CD4-positive, alpha-beta T cell treated with Interleukin-4 for 1 hour (primary cell): ENCODE measurements around the gene GINS2.
A peak's percentile ranks its signal among the peaks of the same experiment; 100 is the strongest.

Source experiments
- DNase-seq, 2 donors: peaks; one replicate each; pipeline ENCODE4 v3.0.0-alpha.2; 2020 to 2022

The GINS2 gene

DNA sequence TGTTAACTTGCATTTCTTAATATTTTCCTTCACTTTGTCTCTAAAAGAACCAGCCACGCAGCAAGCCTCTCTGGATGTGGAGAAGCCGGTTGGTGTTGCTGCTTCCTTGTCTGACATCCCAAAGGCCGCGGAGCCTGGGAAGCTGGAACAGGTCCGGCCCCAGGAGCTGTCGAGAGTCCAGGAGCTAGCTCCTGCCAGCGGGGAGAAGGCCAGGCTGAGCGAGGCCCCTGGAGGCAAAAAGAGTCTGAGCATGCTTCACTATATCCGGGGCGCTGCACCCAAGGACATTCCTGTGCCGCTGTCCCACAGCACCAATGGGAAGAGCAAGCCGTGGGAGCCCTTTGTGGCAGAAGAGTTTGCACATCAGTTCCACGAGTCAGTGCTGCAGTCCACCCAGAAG lies 22.8 kb downstream of the GINS2 start:
- no peak for DNase-seq

DNA sequence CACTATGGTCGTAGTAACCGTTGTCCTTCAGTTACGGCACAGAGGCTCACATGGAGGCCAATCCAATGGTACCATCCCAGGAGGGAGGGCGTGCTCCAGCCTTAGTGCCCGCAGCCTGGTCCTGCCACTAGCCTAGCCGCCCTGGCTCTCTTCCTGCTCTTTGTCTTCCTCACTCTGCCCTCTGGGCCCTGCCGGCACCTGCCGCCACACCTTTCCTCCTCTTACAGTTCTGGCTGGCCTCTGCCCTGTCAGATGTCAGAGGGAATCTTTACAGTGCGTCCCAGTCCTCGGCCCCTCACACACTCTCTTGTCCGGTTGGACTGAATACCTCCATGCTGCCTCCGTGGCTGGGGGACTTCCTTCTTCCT lies 23.4 kb downstream of the GINS2 start:
- no peak for DNase-seq

DNA sequence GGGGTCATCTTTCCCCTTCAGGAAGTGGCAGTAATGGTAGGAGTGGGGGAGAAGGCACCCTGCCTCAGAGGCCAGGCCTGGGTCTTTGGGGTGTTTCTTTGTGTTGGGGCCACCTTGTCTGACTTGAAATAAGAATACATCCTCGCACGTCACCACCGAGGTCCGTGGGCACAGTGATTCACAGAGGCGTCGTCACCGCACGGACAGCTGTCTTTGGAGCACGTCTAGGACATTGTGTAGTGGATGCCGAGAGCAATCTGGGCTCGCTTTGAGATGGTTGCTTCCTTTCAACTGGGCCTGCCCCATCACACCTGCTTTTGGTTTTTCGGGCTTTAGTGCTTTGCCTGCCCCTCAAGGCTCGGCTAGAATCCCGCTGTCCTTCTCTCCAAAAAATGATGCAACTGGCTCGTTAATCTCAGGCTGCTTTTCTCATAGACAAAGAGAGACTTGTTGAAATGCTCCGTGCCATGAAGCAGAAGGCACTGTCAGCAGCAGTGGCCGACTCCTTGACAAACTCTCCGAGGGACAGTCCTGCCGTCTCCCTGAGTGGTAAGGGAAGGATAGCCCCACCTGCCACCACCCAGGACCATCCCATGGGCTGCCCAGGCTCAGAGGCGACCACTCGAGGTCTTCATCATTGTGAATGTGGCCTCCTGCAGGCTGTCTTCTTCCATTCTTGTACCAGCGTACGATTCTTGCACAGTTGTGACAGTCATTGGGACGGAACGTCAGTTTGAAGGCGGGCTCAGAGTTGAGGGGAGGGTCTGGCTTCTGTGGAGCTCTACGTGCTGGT lies 24.0 kb downstream of the GINS2 start:
- DNase-seq = no peak

DNA sequence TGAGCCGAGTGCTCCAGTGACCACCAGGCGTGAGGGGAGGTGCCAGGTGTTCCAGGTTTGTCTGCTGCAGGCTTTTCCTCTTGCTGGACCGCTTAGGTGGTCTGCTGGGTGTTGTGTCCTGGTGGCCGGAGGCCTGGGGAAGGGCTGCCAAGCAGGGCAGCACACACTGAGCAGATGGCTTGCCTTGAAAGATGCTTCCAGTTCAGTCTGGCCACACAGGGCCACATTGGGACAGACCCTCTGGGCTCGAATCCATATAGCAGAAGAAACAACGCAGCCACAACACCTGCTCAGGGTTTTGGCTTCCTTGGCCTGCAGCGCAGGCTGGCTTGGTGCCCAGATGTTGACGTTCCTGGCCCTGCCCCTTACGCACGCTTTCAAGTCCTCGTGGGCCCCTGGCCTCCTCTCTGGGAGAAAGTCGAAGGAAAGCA lies 24.8 kb downstream of the GINS2 start:
- no peak for DNase-seq

DNA sequence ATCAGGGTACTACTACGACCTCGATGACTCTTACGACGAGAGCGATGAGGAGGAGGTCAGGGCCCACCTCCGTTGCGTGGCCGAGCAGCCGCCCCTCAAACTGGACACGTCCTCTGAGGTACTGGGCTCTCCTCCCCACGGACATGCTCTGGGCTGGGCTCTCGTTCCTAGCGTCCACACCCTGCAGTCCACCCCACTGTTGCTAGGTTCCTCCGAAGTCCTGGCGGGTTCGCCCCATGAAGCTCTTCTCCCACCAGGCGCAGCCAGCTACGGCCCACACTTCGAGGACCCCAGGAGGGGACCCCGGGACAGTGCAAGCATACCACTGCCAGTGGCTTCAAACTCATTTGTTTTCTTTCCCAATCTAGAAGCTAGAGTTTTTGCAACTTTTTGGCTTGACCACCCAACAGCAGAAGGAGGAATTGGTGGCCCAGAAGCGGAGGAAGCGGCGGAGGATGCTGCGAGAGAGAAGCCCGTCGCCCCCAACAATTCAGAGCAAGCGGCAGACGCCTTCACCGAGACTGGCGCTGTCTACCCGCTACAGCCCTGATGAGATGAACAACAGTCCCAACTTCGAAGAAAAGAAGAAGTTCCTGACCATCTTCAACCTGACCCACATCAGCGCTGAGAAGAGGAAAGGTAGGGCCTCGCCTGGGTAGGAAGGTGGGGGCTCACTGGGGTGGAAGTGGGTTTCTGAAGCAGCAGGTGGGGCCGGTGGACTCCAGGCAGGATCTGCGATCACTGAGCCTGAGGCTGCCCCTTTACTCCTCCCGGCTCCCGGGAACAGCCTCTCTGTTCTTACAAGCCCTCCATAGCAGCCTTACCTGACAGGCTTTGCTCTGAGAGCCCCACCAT lies 25.6 kb downstream of the GINS2 start:
- DNase-seq = no peak

DNA sequence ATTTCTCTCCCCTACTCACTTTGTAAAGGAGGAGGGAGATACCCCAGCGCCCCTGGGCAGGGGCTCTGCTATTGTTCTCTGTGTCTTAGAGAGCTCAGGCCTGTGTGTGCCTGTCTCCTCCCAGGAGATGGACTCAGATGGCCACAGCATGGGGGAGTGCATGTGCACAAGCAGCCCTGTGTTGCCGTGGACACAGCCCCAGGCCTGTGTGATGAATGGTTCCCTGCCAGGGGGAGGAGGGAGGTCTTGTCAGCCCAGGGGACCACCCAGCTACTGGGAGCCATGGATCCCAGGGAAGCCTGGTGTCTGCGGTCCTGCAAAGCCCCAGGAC lies 26.3 kb downstream of the GINS2 start:
- DNase-seq = no peak

DNA sequence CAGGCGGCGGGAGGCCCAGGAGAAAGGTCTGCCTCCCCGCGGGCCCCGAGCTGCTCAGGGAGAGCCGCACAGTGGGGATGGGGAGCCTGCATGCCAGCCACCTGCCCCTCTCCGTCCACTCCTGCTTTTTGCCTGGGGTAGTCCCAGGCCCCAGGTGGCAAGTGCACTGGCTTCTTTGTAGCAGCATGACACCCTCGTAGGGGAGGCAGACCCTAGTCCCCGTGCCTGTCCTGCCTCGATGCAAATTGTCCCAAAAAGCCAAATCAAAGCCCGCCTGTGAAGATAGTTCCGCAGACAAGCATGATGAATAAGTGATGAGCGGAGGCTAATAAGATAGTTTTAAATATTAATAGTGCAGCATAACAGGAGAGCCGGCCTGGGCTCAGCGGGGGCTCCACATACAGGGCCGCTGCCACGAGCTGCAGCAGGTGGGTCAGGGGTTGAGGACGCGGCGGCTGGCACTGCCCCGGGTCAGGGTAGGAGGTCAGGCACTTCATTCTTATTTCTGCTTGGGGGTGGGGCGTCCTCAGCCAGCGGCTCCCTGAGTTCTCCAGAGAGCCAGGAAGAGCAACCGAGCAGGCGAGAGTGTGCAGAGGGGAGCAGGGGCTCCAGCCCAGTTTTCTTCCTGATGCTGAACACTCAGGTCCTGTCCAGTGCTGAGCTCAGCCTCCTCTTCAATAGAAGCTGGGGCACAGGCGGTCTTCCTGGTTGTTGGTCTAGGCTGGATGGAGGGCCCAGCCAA lies 26.8 kb downstream of the GINS2 start:
- DNase-seq = no peak

DNA sequence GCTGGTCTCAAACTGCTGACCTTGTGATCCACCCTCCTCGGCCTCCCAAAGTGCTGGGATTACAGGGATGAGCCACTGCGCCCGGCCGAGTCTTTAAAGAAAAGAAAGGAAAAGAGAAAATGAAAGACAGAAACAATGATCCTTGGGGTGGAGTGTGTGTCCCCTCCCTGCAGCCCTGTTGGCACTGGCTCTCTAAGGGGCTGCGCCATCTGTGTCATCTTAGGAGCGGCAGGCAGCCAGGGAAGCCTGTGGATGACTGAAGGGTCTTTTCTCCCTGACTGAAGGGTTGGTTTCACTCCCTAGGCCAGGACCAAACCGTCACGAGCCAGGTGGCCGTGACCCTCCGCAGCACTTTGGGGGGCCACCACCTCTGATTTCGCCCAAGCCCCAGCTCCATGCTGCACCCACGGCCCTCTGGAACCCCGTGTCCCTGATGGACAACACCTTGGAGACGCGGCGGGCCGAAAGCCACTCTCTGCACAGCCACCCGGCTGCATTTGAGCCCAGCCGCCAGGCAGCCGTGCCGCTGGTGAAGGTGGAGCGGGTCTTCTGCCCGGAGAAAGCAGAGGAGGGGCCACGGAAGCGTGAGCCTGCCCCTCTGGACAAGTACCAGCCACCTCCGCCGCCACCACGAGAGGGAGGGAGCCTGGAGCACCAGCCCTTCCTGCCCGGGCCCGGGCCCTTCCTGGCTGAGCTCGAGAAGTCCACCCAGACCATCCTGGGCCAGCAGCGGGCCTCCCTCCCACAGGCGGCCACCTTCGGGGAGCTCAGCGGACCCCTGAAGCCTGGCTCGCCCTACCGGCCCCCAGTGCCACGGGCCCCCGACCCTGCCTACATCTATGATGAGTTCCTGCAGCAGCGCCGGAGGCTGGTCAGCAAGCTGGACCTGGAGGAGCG lies 27.7 kb downstream of the GINS2 start:
- DNase-seq = no peak

DNA sequence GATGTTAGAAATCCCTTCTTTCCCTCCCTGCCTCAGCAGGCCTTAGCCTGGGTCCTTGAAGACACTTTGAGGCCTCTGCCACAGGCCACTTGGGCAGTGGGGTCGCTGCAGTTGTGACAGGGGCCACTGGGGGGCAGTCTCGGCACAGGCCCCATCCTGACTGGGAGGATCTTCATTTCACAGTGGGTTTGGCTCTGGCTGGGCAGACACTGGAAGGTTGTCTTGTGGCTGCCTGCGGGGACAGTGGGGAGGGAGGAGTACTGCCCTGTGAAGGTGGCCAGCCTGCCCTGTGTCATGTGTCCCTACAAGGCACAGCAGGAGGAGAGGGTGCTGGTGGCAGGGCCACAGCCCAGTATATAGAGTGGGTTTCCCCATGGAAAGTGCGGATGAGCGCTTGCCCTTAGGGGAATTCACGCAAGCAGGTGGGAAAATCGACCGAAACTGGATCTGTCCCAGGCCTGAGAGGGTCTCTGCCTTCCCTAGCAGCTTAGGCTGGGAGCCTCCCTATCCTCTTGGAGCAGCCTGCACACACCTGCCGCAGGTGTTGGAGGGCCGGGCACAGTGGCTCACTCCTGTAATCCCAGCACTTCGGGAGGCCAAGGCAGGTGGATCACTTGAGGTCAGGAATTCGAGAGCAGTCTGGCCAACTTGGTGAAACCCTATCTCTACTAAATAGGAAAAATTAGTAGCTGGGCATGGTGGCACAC lies 28.8 kb downstream of the GINS2 start:
- peak; percentile 59 to 60 for DNase-seq

DNA sequence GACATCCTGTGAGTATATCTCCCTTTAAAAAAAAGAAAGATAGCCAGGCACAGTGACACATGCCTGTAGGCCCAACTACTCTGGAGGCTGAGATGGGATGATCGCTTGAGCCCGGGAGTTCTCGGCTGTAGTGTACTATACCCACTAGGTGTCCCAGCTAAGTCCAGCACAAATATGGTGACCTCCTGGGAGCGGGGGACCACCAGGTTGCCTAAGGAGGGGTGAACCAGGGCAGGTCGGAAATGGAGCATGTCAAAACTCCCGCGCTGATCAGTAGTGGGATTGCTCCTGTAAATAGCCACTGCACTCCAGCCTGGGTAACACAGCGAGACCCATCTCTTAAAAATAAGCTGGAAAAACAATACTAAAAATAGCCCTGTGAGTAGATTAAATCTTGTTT lies 29.4 kb downstream of the GINS2 start:
- no peak for DNase-seq

DNA sequence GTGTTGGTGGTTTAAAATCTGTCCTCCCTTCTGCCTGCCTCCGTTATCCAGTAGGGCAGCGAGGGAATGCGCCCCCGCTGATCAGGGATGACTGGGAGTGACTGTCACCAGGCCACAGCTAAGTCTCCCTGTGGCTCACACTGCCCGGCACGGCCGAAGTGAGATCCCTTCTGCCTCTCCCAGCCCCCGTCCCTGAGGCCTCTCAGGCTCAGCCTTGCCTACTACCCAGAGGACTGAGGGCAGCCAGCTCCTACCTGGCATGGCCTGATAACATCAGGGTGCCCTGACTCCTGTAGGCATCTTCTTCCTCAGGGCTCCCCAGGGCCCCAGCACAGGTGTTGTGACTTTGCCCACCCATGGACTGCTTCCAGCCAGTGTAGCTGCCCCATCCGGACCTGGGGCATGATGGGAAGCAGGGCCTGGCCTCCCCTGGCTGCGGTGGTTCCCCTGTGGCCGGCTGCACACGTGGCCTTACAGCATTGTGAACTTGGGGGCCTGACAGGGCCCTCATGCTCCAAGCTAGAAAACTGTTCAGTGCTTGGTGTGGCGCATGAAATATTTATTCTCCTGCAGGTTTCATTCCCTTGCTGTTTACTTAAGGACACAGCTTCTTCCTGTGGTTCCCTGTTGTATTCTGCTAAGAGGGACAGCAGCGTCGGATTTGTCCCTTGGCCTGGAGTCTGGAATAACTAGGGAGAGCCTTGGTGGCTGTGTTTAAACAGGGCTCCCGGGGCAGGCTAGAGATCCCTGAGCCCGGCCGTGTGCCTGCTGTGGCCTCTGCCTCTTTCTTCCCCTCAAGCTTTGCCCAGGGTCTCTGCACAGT lies 30.0 kb downstream of the GINS2 start:
- DNase-seq = no peak

DNA sequence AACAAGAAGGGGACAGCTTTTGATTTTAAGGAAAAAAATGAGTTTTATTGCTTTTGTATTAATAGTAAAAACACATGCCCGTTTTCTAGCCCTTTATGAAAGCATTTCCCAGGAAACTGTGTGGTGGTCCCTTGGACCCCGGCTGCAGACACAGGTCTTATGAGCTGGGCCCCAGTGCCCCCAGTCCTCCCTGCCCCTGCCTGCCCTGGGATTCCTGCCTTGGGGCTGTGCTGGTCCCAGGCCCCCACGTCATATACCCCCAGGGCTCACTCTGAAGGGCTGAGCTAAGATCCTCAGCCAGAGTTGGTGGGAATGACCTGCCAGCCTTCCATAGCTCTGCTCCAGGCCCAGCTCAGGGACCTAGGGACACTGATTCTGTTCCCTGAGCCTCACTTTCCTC lies 30.8 kb downstream of the GINS2 start:
- no peak for DNase-seq

DNA sequence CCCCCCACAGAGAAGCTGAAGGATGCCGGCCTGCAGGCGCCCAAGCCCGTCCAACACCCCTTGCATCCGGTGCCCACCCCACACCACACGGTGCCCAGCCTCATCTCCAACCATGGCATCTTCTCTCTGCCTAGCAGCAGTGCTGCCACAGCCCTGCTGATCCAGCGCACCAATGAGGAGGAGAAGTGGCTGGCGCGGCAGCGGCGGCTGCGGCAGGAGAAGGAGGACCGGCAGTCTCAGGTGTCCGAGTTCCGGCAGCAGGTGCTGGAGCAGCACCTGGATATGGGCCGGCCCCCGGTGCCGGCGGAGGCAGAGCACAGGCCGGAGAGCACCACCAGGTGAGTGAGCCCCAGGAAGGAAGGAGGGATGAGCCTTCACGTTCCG lies 31.5 kb downstream of the GINS2 start:
- DNase-seq = no peak

DNA sequence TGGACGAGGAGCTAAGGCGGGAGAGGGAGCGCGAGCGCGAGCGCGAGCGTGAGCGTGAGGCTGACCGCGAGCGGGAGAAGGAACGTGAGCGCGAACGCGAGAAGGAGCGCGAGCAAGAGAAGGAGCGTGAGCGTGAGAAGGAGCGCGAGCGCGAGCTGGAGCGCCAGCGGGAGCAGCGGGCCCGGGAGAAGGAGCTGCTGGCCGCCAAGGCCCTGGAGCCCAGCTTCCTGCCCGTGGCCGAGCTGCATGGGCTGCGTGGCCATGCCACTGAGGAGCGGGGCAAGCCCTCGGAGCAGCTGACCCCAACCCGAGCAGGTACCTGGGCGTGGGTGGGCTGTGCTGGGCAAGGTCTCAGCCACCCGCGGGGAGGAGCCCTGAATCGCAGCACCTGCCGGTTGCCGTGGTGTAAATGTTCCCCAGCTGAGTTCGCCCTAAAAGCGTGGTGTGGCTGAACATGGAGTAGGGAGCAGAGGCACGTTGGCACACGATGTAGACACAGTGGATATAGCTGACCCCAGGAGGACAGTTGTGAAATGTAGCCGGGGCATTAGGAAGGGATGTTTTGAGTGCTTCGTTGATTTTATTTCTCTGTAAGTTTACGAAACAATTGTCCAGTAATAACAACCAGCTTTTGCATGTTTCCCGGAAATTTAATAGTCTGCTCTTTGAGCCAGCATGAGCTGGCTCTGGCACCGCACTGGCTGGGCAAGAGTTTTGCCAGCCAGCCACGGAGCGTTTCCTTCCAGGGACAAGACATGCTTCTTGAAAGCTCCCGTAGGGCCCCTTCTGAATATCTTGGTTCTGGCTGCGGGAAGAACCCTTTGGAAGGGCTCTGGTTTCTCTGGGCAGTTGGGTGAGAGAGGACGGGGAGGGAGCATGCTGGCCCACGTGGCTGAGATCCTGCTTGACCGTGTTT lies 32.1 kb downstream of the GINS2 start:
- DNase-seq = no peak

DNA sequence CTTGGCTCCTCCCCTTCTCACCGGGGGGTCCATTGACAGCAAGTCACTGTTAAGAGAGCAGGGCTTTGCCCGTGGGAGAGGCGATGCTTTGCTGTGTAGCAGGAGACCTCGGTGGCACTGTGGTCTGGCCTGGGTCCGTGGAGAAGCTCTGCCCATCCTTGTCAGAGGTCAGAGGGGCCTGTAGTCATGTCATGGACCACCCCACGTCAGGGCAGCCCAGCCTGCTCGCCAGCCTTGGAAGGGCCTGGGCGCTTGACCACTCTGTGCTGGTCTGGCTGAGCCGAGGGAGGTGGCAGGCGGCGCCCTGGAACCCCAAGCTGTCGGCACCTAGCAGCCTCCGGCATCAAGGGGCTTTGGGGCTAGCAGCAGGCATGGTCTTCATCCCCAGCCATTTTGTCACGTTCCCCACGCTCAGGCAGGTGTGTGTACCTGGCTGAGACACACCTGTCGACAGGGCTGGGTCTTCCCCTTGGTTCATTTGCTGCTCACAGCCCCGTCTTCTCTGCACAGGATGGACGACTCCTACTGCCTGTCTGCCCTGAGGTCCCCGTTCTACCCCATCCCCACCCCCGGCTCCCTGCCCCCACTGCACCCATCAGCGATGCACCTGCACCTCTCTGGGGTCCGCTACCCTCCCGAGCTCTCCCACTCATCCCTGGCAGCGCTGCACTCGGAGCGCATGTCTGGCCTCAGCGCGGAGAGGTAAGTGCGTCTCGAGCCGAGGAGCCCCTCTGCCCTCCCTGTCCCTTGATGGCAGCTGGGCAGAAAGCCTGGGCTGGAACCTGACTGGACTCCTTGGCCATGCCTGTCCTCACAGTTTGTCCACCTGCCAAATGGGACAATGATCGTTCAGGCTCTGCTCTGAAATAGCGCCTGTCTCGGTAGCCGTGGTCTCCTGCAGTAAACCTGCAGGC lies 33.3 kb downstream of the GINS2 start:
- no peak for DNase-seq

DNA sequence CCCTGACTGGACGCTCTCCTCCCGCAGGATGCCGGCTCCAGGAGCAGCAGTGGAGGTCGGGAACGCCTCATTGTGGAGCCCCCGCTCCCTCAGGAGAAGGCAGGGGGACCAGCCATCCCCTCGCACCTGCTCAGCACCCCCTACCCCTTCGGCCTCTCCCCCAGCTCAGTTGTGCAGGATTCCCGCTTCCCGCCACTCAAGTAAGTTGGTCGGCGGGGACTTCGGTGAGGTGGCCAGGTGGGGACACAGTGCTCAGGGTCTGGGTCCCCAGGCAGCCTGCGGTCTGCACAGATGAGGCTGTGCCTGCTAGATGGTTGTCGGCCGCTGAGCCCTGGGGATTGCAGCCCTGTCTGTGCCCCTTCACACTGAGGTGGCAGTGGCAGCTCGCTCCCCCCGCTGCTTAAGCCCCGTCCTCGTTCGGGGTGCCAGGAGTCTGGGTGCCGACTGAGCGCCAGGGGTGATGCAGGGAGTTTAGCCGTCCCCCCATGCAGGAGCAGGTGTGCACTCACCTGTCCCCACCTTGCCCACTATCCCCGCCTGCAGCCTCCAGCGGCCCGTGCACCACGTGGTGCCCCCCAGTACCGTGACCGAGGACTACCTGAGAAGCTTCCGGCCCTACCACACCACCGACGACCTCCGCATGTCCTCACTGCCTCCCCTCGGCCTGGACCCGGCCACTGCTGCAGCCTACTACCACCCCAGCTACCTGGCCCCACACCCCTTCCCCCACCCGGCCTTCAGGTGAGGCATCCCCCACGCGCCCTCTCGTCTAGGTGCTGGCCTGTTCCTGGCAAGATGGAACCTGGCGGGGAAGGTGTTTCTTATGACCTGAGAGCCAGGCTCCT lies 34.3 kb downstream of the GINS2 start:
- no peak for DNase-seq

DNA sequence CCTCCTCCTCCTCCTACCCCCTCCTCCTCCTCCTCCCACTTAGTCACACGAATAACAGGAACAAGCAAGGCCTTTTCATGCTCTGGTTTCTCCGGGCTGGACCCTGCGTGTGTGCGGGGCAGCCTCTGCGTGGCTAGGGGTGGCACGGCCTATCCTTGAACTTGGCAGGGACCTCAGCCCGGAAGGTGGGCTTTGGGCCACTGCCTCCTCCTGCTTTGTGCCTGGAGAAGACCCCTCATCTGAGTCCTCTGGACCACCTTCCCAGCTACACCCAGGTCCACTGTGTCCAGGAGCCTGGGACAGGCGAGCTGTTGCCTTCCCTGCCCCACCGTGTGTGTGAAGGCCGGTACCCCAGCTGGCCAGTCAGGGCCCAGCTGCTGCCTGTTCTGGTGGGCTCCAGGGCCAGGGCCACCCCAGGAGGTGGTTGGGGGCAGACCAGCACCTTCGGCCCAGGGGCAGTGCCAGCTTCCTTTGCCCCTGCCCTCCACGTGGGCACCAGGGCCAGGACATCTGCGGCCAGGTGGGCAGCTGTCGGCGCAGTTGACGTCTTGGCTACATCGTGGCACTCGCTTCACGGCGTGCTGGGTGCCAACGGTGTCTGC lies 35.4 kb downstream of the GINS2 start:
- DNase-seq = no peak
